MM.1S (cell line): ENCODE measurements around the gene CPEB4.

ENCODE experiments used
- DNase-seq: peaks from one replicate; pipeline ENCODE4 v3.0.0-alpha.2; 2015
- H2AFZ ChIP-seq: fragments of 300-600 bp; sonication (generic); 2 replicates; pipeline ENCODE4 v1.6.0; 2016; ENCODE audit warnings: antibody characterized with exemption, low read length
- H3F3A ChIP-seq: fragments of 300-600 bp; sonication (generic); 2 replicates; pipeline ENCODE4 v1.6.1; 2016; ENCODE audit warnings: mild to moderate bottlenecking, antibody characterized with exemption, low read length, moderate library complexity, mixed read lengths; ENCODE audit not compliant: insufficient read depth
- H3K27ac ChIP-seq: fragments of 300-600 bp; sonication (generic); 2 replicates; pipeline ENCODE4 v1.5.1; 2016; ENCODE audit warnings: mild to moderate bottlenecking, low read length
- H3K27me3 ChIP-seq: fragments of 300-600 bp; sonication (generic); replicated peaks from 2 replicates; pipeline ENCODE4 v1.6.0; 2016; ENCODE audit warnings: low read length; ENCODE audit not compliant: insufficient read depth
- H3K36me3 ChIP-seq: fragments of 300-600 bp; sonication (generic); replicated peaks from 2 replicates; pipeline ENCODE4 v1.6.1; 2016; ENCODE audit warnings: mild to moderate bottlenecking, low read length, mixed read lengths; ENCODE audit not compliant: insufficient read depth
- H3K4me1 ChIP-seq: fragments of 300-600 bp; sonication (generic); 2 replicates; pipeline ENCODE4 v1.6.1; 2016; ENCODE audit warnings: low read length, mixed read lengths
- H3K4me2 ChIP-seq: fragments of 300-600 bp; sonication (generic); 2 replicates; pipeline ENCODE4 v1.6.0; 2016; ENCODE audit warnings: low read depth, low read length
- H3K4me3 ChIP-seq: fragments of 300-600 bp; sonication (generic); 2 replicates; pipeline ENCODE4 v1.5.1; 2016; ENCODE audit warnings: low read length, mixed read lengths
- H3K79me2 ChIP-seq: fragments of 300-600 bp; sonication (generic); 2 replicates; pipeline ENCODE4 v1.6.1; 2016; ENCODE audit warnings: mixed run types, low read length, mixed read lengths
- H3K9ac ChIP-seq: fragments of 300-600 bp; sonication (generic); 2 replicates; pipeline ENCODE4 v1.6.1; 2016; ENCODE audit warnings: low read length, mixed read lengths
- H3K9me2 ChIP-seq: fragments of 300-600 bp; sonication (generic); replicated peaks from 2 replicates; pipeline ENCODE4 v1.6.1; 2016; ENCODE audit warnings: mild to moderate bottlenecking, low read length, mixed read lengths; ENCODE audit not compliant: insufficient read depth
- H3K9me3 ChIP-seq: fragments of 300-600 bp; sonication (generic); replicated peaks from 2 replicates; pipeline ENCODE4 v1.6.1; 2016; ENCODE audit warnings: mild to moderate bottlenecking, low read length, mixed read lengths; ENCODE audit not compliant: insufficient read depth
- H4K20me1 ChIP-seq: fragments of 300-600 bp; sonication (generic); 2 replicates; pipeline ENCODE4 v1.6.1; 2016; ENCODE audit warnings: mild to moderate bottlenecking, low read length, moderate library complexity, mixed read lengths; ENCODE audit not compliant: insufficient read depth
- CTCF ChIP-seq: fragments of 300-600 bp; sonication (generic); IDR thresholded peaks from 2 replicates; pipeline ENCODE4 v1.5.1; 2016; ENCODE audit warnings: antibody characterized with exemption, low read length, mixed read lengths
- EZH2 ChIP-seq: fragments of 300-600 bp; sonication (generic); optimal IDR thresholded peaks from 2 replicates; pipeline ENCODE3; 2017; ENCODE audit warnings: low read depth, mild to moderate bottlenecking, antibody characterized with exemption, low read length, mixed read lengths
- EZH2phosphoT487 ChIP-seq: fragments of 300-600 bp; sonication (generic); IDR thresholded peaks from 2 replicates; pipeline ENCODE4 v1.6.1; 2018; ENCODE audit warnings: antibody characterized with exemption, low read length

Gene CPEB4

GRCh38 chr5:173868096-173868880 is 19.9 kb upstream of the CPEB4 start:
- Histone ChIP-seq H3K9me2 (no peaks in the 10 kb centered on the region), H3K4me3 (no peak overlapping the region), H4K20me1 (no peaks in the 10 kb centered on the region), H3K36me3 (no peaks in the 10 kb centered on the region), H3K4me1 (no peaks in the 10 kb centered on the region), H3K27ac (no peak overlapping the region), H3K4me2 (no peak overlapping the region), H3K27me3 (no peaks in the 10 kb centered on the region), H3K79me2 (no peaks in the 10 kb centered on the region), H3F3A (no peaks in the 10 kb centered on the region), H3K9ac (no peak overlapping the region), H3K9me3 (no peaks in the 10 kb centered on the region), H2AFZ (no peak overlapping the region)
- TF ChIP-seq CTCF, result no peak
- no peak for DNase-seq

- Histone ChIP-seq H3K27me3 (no peaks in the 10 kb centered on the region), H3K9ac (no peak overlapping the region), H4K20me1 (no peaks in the 10 kb centered on the region), H3F3A (no peaks in the 10 kb centered on the region), H3K4me2 (no peak overlapping the region), H3K4me1 (no peaks in the 10 kb centered on the region), H3K27ac (no peak overlapping the region), H3K9me2 (no peaks in the 10 kb centered on the region), H3K4me3 (no peak overlapping the region), H3K36me3 (no peaks in the 10 kb centered on the region), H3K9me3 (no peaks in the 10 kb centered on the region), H3K79me2 (no peaks in the 10 kb centered on the region), H2AFZ (no peak overlapping the region)
- DNase-seq, result no peak
- no peak for TF ChIP-seq CTCF
These were observed 18.8 kb upstream of the CPEB4 start for GRCh38 chr5:173869316-173869715.

GRCh38 chr5:173872957-173873305 is 15.2 kb upstream of the CPEB4 start:
- Histone ChIP-seq H3K9me3 (no peaks in the 10 kb centered on the region), H3K27me3 (no peaks in the 10 kb centered on the region), H3K9ac (no peak overlapping the region), H4K20me1 (no peaks in the 10 kb centered on the region), H3K27ac (no peak overlapping the region), H3K4me2 (no peak overlapping the region), H3F3A (no peaks in the 10 kb centered on the region), H3K36me3 (no peaks in the 10 kb centered on the region), H3K9me2 (no peaks in the 10 kb centered on the region), H3K79me2 (no peaks in the 10 kb centered on the region), H3K4me1 (no peaks in the 10 kb centered on the region), H3K4me3 (no peak overlapping the region), H2AFZ (no peak overlapping the region)
- DNase-seq, result no peak
- TF ChIP-seq CTCF (no peak), EZH2phosphoT487 (no peak), EZH2 (no peak)
